HG03066 (cell line): ENCODE measurements around the gene ABCA7.
A peak's percentile ranks its signal among the peaks of the same experiment; 100 is the strongest.

Source experiments
- ATAC-seq: cut with Tn5 transposase; IDR thresholded peaks from one replicate; pipeline ENCODE4 v1.9.1; 2021; ENCODE audit warnings: low read depth; ENCODE audit not compliant: unreplicated experiment

ABCA7 gene

GRCh38 chr19:1082928-1083816, 43.3 kb downstream of the ABCA7 start:
- no peak for ATAC-seq

- no peak for ATAC-seq
These were observed 44.3 kb downstream of the ABCA7 start for GRCh38 chr19:1084024-1084868.

GRCh38 chr19:1085053-1085658, 45.2 kb downstream of the ABCA7 start:
- no peak for ATAC-seq

- ATAC-seq = no peak
These were observed 46.0 kb downstream of the ABCA7 start for GRCh38 chr19:1085676-1086442.

GRCh38 chr19:1086613-1087012, 46.7 kb downstream of the ABCA7 start:
- ATAC-seq = no peak

- no peak for ATAC-seq
These were observed 48.0 kb downstream of the ABCA7 start for GRCh38 chr19:1087813-1088415.

GRCh38 chr19:1088416-1089010, 48.6 kb downstream of the ABCA7 start:
- ATAC-seq = no peak

GRCh38 chr19:1089126-1089771, 49.3 kb downstream of the ABCA7 start:
- no peak for ATAC-seq

GRCh38 chr19:1089891-1090290, 50.0 kb downstream of the ABCA7 start:
- ATAC-seq = no peak

- ATAC-seq = no peak
These were observed 51.0 kb downstream of the ABCA7 start for GRCh38 chr19:1090731-1091543.

GRCh38 chr19:1091544-1092175, 51.8 kb downstream of the ABCA7 start:
- no peak for ATAC-seq

- no peak for ATAC-seq
These were observed 53.4 kb downstream of the ABCA7 start for GRCh38 chr19:1093330-1093729.

- ATAC-seq = no peak
These were observed 54.1 kb downstream of the ABCA7 start for GRCh38 chr19:1093811-1094553.

GRCh38 chr19:1094655-1094977, 54.7 kb downstream of the ABCA7 start:
- ATAC-seq = no peak

- peak; percentile 79 for ATAC-seq
These were observed 55.2 kb downstream of the ABCA7 start, which contains the start of gene POLR2E for GRCh38 chr19:1094978-1095701. Gene POLR2E, minus strand, starts transcription at chr19:1095375. Its CDS starts 60 bp downstream, at chr19:1095315.

- ATAC-seq = no peak
These were observed 57.9 kb downstream of the ABCA7 start for GRCh38 chr19:1097810-1098176.
